GM06990 (cell line): ENCODE measurements around the gene INIP.

Experiments used
- DNase-seq: peaks from one replicate; pipeline ENCODE4 v3.0.0-alpha.2; 2011; ENCODE audit not compliant: insufficient read length; ENCODE audit errors: extremely low read depth
- H3K27me3 ChIP-seq: replicated peaks from 2 replicates; pipeline ENCODE4 v1.6.0; 2011; ENCODE audit warnings: low read length; ENCODE audit not compliant: control insufficient read depth, insufficient read depth
- H3K36me3 ChIP-seq: 2 replicates; pipeline ENCODE4 v1.5.1; 2011; ENCODE audit warnings: low read length; ENCODE audit not compliant: control insufficient read depth, insufficient read depth
- H3K4me3 ChIP-seq: replicated peaks from 2 replicates; pipeline ENCODE4 v1.5.1; 2011; ENCODE audit warnings: low read depth, mild to moderate bottlenecking, control low read depth, low read length
- TF ChIP-seq, protein P1 (sequence below): IDR thresholded peaks from 2 replicates; pipeline ENCODE4 v1.5.1; 2011; ENCODE audit warnings: low read length, control low read depth, mild to moderate bottlenecking, inconsistent platforms; ENCODE audit not compliant: insufficient read depth, poor library complexity, severe bottlenecking

The INIP gene

DNA sequence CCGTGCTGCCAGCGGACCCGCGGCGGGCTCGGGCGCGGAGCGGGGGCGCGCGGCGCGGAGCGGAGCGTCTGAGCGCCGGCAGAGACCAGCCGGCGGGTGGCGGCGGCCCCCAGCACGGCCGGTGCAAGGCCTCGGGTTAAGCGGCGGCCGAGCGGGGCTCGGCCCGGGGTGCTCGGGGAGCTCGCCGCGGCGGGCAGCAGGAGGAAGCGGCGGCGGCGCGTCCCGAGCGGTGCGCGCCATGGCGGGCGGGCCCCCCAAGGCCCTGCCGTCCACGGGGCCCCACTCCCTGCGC, 32.8 kb upstream of the INIP start:
- TF ChIP-seq, protein P1, sequence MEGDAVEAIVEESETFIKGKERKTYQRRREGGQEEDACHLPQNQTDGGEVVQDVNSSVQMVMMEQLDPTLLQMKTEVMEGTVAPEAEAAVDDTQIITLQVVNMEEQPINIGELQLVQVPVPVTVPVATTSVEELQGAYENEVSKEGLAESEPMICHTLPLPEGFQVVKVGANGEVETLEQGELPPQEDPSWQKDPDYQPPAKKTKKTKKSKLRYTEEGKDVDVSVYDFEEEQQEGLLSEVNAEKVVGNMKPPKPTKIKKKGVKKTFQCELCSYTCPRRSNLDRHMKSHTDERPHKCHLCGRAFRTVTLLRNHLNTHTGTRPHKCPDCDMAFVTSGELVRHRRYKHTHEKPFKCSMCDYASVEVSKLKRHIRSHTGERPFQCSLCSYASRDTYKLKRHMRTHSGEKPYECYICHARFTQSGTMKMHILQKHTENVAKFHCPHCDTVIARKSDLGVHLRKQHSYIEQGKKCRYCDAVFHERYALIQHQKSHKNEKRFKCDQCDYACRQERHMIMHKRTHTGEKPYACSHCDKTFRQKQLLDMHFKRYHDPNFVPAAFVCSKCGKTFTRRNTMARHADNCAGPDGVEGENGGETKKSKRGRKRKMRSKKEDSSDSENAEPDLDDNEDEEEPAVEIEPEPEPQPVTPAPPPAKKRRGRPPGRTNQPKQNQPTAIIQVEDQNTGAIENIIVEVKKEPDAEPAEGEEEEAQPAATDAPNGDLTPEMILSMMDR = no peak
- Histone ChIP-seq H3K36me3 (no peaks in the 10 kb centered on the region), H3K4me3 (peak overlapping the region; percentile 69), H3K27me3 (no peaks in the 10 kb centered on the region)
- DNase-seq = no peak

DNA sequence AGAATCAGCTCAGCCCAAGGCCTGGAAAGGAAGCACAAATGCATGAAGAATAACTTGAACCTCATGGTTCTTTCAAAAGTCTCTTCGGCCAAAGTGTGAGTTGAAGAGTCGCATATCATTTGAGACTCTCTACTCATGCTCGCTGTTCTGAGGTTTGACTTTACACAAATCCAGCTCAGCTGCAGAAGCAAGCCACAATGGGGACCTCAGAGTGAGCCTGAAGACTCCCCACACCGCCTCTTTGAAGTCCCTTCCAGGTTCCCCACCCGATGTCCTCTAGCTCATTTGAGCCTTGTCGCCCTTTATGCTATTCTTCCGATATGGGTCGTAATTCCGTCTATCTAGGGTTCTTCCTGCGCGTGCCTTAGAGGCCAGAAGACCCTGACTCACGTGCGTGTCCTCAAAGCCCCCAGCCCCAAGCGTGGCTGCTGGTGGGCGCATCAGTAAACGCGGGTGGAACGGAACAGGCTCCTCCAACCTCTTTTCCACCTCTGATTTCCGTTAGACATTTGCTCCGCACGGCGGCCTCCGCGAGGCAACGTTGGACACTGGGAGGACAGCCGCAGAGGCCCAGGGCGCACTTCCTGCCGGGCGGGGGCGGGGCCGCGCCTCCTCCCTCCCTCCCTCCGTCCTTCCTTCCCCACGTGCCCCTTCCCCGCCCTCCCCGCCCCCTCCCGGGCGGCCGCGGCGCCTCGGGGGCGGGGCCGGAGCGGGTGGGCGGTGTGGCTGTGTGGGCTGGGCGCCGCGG, 32.3 kb upstream of the INIP start, which contains the start of gene SNX30:
SNX30 (plus strand) TSS at position 745 of the 748 bp plus-strand sequence. CDS start 242 bp downstream, outside the sequence.
- H3K4me3 ChIP-seq = peak within 1 kb of the TSS; percentile 79

DNA sequence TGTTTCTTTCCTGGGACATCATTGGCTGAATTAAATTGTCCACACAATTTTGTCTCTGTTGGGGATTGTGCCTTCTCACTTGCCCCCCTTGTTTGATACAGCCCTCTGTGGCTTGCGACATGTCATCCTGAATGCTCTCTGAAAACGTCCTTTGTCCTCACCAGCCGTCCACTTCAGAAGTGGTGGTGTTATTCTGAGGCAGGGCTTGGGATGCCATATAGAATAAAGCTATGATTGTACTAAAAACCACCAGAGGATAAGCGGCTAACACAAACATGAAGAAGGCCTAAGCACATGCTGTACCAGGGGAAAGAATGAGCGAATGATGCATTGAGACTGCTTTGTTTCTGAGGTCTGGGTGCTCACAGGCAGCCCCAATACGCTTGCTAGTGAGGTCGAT, 29.2 kb upstream of the INIP start:
- TF ChIP-seq, protein P1 = no peak
- no peaks in the 10 kb centered on the region for H3K36me3 ChIP-seq
- DNase-seq = no peak
- no peaks in the 10 kb centered on the region for H3K27me3 ChIP-seq
- no peak overlapping the region for H3K4me3 ChIP-seq

More for the DNA sequence above, 32.3 kb upstream of the INIP start, which contains the start of gene SNX30:
- TF ChIP-seq, protein P1 = no peak
- DNase-seq = peak; percentile 91
- no peaks in the 10 kb centered on the region for H3K36me3 ChIP-seq
- no peaks in the 10 kb centered on the region for H3K27me3 ChIP-seq

DNA sequence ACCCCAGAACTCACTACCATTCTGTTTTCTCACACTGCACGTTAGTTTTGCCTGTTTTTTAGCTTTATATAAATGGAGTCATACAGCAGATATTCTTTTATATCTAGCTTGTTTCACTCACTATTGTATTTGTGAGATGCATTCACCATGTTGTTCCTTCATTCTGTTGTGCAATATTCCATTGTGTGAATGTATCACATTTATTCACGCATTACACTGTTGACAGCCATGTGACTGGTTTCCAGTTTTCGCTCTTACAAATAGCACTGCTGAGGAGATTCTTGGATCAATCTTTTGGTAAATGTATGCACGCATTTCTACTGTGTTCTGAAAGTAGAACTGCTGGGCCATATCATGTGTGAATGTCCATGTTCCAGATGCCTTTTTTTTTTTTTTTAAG, 26.3 kb upstream of the INIP start:
- DNase-seq = no peak

DNA sequence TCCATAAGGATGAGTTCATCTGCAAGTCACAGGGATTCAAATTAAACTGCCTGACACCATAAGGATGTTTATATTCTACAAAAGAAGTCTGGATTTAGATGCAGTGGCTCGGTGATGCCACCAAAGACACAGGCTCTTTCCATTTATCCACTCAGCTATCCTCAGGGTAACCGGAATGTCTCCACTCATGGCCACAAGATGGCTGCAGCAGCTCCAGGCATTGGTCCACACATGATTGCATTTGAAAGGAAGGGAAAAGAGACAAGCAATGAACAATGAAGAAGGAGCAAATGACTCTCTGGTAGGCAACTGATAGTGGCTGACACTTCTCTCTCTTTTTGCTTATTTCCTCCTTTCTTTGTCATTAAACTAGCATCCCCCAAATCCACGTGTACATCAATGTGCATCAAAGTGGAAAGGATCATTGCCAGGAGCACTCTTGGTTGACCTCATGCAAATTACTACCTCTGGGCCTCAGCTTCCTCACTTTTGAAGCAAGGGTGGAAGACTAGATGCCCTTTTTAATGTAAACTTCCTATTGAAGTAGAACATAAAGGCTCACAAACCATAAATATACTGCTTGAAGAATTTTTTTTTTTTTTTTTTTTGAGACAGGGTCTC, 25.4 kb upstream of the INIP start:
- TF ChIP-seq, protein P1 = peak; percentile 4
- no peaks in the 10 kb centered on the region for H3K27me3 ChIP-seq
- H3K36me3 ChIP-seq = no peaks in the 10 kb centered on the region
- H3K4me3 ChIP-seq = no peak overlapping the region
- peak; percentile 39 for DNase-seq

More for the DNA sequence above, 26.3 kb upstream of the INIP start:
- H3K27me3 ChIP-seq = no peaks in the 10 kb centered on the region
- no peaks in the 10 kb centered on the region for H3K36me3 ChIP-seq
- TF ChIP-seq, protein P1 = no peak
- H3K4me3 ChIP-seq = no peak overlapping the region
